Measurements from ENCODE around the gene PCID2. TPM values are rescaled to one million over a fixed set of nuclear protein-coding genes. Genes with fewer than 3 reads are reported as not detected.

The PCID2 gene
- total RNA-seq, 1 donor, result 48.5 TPM

GRCh38 chr13:113178070-113178895, 30.2 kb downstream of the PCID2 start:
- H3K27ac ChIP-seq (ENCODE audit: low read depth, low read length), result peak overlapping the region; percentile 83
- peak overlapping the region; percentile 44 for H2AFZ ChIP-seq (ENCODE audit: low read length)
- peaks cover 60% of the 10 kb centered on the region for H3K36me3 ChIP-seq (ENCODE audit: insufficient read depth, low read length)
- peak overlapping the region; percentile 70 for H3K4me2 ChIP-seq (ENCODE audit: insufficient read depth, low read length)
- H4K20me1 ChIP-seq (ENCODE audit: insufficient read depth, low read length), result no peaks in the 10 kb centered on the region
- peaks cover 22% of the 10 kb centered on the region for H3K4me1 ChIP-seq (ENCODE audit: insufficient read depth, low read length)
- DNase-seq (ENCODE audit: insufficient read length, low spot score, missing footprints), result peak; percentile 91
- H3K4me3 ChIP-seq (ENCODE audit: insufficient read depth, low read length), result peak overlapping the region; percentile 22
- H3K27me3 ChIP-seq (ENCODE audit: insufficient read depth, low read length), result no peaks in the 10 kb centered on the region
- H3K79me2 ChIP-seq (ENCODE audit: insufficient read depth, low read length), result no peaks in the 10 kb centered on the region
- TF ChIP-seq CTCF (IDR thresholded peaks at IDR 0.05; ENCODE audit: extremely low read depth, low read depth, low read length), result no peak
- H3K9me3 ChIP-seq (ENCODE audit: low read depth, low read length), result no peaks in the 10 kb centered on the region

GRCh38 chr13:113176822-113177221, 31.6 kb downstream of the PCID2 start:
- Histone ChIP-seq H3K79me2 (ENCODE audit: insufficient read depth, low read length) (no peaks in the 10 kb centered on the region), H3K27ac (ENCODE audit: low read depth, low read length) (no peak overlapping the region), H3K4me3 (ENCODE audit: insufficient read depth, low read length) (no peak overlapping the region), H3K4me1 (ENCODE audit: insufficient read depth, low read length) (peaks cover 18% of the 10 kb centered on the region), H3K9me3 (ENCODE audit: low read depth, low read length) (no peaks in the 10 kb centered on the region), H3K27me3 (ENCODE audit: insufficient read depth, low read length) (no peaks in the 10 kb centered on the region), H3K36me3 (ENCODE audit: insufficient read depth, low read length) (peaks cover 65% of the 10 kb centered on the region), H3K4me2 (ENCODE audit: insufficient read depth, low read length) (no peak overlapping the region), H2AFZ (ENCODE audit: low read length) (no peak overlapping the region), H4K20me1 (ENCODE audit: insufficient read depth, low read length) (no peaks in the 10 kb centered on the region)
- DNase-seq (ENCODE audit: insufficient read length, low spot score, missing footprints), result no peak
- no peak for TF ChIP-seq CTCF (IDR thresholded peaks at IDR 0.05; ENCODE audit: extremely low read depth, low read depth, low read length)

- no peak for TF ChIP-seq CTCF (IDR thresholded peaks at IDR 0.05; ENCODE audit: extremely low read depth, low read depth, low read length)
- H4K20me1 ChIP-seq (ENCODE audit: insufficient read depth, low read length), result no peaks in the 10 kb centered on the region
- H3K79me2 ChIP-seq (ENCODE audit: insufficient read depth, low read length), result no peaks in the 10 kb centered on the region
- DNase-seq (ENCODE audit: insufficient read length, low spot score, missing footprints), result no peak
- no peak overlapping the region for H3K4me3 ChIP-seq (ENCODE audit: insufficient read depth, low read length)
- H3K4me2 ChIP-seq (ENCODE audit: insufficient read depth, low read length), result no peak overlapping the region
- H3K27ac ChIP-seq (ENCODE audit: low read depth, low read length), result no peak overlapping the region
- H3K9me3 ChIP-seq (ENCODE audit: low read depth, low read length), result no peaks in the 10 kb centered on the region
- H3K27me3 ChIP-seq (ENCODE audit: insufficient read depth, low read length), result no peaks in the 10 kb centered on the region
- peaks cover 70% of the 10 kb centered on the region for H3K36me3 ChIP-seq (ENCODE audit: insufficient read depth, low read length)
- peaks cover 16% of the 10 kb centered on the region for H3K4me1 ChIP-seq (ENCODE audit: insufficient read depth, low read length)
- H2AFZ ChIP-seq (ENCODE audit: low read length), result no peak overlapping the region
These were observed 32.2 kb downstream of the PCID2 start for GRCh38 chr13:113176280-113176679.

- no peak for TF ChIP-seq CTCF (IDR thresholded peaks at IDR 0.05; ENCODE audit: extremely low read depth, low read depth, low read length)
- Histone ChIP-seq H2AFZ (ENCODE audit: low read length) (no peak overlapping the region), H3K36me3 (ENCODE audit: insufficient read depth, low read length) (peaks cover 52% of the 10 kb centered on the region), H3K4me3 (ENCODE audit: insufficient read depth, low read length) (no peak overlapping the region), H3K9me3 (ENCODE audit: low read depth, low read length) (no peaks in the 10 kb centered on the region), H3K27me3 (ENCODE audit: insufficient read depth, low read length) (no peaks in the 10 kb centered on the region), H4K20me1 (ENCODE audit: insufficient read depth, low read length) (no peaks in the 10 kb centered on the region), H3K79me2 (ENCODE audit: insufficient read depth, low read length) (no peaks in the 10 kb centered on the region), H3K27ac (ENCODE audit: low read depth, low read length) (no peak overlapping the region), H3K4me1 (ENCODE audit: insufficient read depth, low read length) (no peaks in the 10 kb centered on the region), H3K4me2 (ENCODE audit: insufficient read depth, low read length) (no peak overlapping the region)
- no peak for DNase-seq (ENCODE audit: insufficient read length, low spot score, missing footprints)
These were observed 36.0 kb downstream of the PCID2 start for GRCh38 chr13:113172419-113172926.
